ENCODE data around the gene HHATL.

DNA sequence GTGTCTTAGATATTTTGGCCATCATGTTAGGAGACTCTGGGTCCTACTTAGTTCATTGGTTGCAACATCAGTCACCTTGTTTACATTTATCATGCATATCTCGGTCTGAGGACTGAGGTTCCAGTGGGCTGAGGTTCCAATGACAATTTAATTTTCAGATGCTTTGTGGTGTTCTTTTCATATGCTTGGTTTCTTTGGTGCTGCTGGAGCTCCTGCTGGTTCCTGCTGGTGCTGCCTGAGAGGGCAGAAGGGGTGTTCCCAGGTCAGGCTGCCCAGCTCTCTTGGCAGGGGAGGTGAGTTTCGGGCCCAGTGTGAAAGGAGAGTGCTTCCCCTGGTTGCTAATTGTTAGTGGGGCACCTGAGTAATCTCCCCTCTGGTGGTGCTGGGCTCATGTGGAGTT, 24.2 kb downstream of the HHATL start:
- TF ChIP-seq, protein P1, sequence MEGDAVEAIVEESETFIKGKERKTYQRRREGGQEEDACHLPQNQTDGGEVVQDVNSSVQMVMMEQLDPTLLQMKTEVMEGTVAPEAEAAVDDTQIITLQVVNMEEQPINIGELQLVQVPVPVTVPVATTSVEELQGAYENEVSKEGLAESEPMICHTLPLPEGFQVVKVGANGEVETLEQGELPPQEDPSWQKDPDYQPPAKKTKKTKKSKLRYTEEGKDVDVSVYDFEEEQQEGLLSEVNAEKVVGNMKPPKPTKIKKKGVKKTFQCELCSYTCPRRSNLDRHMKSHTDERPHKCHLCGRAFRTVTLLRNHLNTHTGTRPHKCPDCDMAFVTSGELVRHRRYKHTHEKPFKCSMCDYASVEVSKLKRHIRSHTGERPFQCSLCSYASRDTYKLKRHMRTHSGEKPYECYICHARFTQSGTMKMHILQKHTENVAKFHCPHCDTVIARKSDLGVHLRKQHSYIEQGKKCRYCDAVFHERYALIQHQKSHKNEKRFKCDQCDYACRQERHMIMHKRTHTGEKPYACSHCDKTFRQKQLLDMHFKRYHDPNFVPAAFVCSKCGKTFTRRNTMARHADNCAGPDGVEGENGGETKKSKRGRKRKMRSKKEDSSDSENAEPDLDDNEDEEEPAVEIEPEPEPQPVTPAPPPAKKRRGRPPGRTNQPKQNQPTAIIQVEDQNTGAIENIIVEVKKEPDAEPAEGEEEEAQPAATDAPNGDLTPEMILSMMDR (IDR thresholded peaks at IDR 0.05; ENCODE audit: low read depth, low read length, missing input control) = no peak
- TF ChIP-seq, protein P2, sequence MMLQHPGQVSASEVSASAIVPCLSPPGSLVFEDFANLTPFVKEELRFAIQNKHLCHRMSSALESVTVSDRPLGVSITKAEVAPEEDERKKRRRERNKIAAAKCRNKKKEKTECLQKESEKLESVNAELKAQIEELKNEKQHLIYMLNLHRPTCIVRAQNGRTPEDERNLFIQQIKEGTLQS (IDR thresholded peaks at IDR 0.05) = no peak
- TF ChIP-seq, protein P3, sequence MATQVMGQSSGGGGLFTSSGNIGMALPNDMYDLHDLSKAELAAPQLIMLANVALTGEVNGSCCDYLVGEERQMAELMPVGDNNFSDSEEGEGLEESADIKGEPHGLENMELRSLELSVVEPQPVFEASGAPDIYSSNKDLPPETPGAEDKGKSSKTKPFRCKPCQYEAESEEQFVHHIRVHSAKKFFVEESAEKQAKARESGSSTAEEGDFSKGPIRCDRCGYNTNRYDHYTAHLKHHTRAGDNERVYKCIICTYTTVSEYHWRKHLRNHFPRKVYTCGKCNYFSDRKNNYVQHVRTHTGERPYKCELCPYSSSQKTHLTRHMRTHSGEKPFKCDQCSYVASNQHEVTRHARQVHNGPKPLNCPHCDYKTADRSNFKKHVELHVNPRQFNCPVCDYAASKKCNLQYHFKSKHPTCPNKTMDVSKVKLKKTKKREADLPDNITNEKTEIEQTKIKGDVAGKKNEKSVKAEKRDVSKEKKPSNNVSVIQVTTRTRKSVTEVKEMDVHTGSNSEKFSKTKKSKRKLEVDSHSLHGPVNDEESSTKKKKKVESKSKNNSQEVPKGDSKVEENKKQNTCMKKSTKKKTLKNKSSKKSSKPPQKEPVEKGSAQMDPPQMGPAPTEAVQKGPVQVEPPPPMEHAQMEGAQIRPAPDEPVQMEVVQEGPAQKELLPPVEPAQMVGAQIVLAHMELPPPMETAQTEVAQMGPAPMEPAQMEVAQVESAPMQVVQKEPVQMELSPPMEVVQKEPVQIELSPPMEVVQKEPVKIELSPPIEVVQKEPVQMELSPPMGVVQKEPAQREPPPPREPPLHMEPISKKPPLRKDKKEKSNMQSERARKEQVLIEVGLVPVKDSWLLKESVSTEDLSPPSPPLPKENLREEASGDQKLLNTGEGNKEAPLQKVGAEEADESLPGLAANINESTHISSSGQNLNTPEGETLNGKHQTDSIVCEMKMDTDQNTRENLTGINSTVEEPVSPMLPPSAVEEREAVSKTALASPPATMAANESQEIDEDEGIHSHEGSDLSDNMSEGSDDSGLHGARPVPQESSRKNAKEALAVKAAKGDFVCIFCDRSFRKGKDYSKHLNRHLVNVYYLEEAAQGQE (IDR thresholded peaks at IDR 0.05) = no peak
- no peak for TF ChIP-seq TAF1 (conservative IDR thresholded peaks at IDR 0.05)
- no peak for TF ChIP-seq RAD21 (IDR thresholded peaks at IDR 0.05)
- no peak for TF ChIP-seq EGR1 (IDR thresholded peaks at IDR 0.05; ENCODE audit: low read depth in 2 of 2)
- TF ChIP-seq, protein P4, sequence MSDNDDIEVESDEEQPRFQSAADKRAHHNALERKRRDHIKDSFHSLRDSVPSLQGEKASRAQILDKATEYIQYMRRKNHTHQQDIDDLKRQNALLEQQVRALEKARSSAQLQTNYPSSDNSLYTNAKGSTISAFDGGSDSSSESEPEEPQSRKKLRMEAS (IDR thresholded peaks at IDR 0.05) = no peak
- TF ChIP-seq SP1 (IDR thresholded peaks at IDR 0.05) = no peak

All from liver (tissue), 3 donors.